GM12878 (cell line): ENCODE data around the gene SOCS1. TPM values are rescaled to one million over a fixed set of nuclear protein-coding genes. Genes with fewer than 3 reads are reported as not detected.

ENCODE experiments used
- ATAC-seq: fragments of 200-7000 bp; cut with Tn5 transposase; 3 replicates; pipeline ENCODE4 v1.9.1; 2020; ENCODE audit warnings: mild to moderate bottlenecking, moderate library complexity
- BruUV-seq: library from RNA; stranded (reverse); fragments of 400-500 nt; replicated peaks from 2 replicates; lab custom pipeline; 2021; lab: Mats Ljungman, UMichigan
- CTCF ChIA-PET: fragments of 300-600 bp; sonication (Branson Sonifier 250); formaldehyde crosslinking; extraction: SDS; loops from one replicate; lab custom pipeline; 2021; ENCODE audit warnings: inconsistent platforms; lab: Yijun Ruan, JAX
- POLR2A ChIA-PET: fragments of 350-600 bp; formaldehyde crosslinking; extraction: SDS; loops from one replicate; lab custom pipeline; 2021; ENCODE audit warnings: inconsistent platforms; lab: Charles Lee
- RAD21 ChIA-PET: fragments of 300-600 bp; sonication (Branson Sonifier 250); formaldehyde crosslinking; loops from one replicate; lab custom pipeline; 2023; ENCODE audit warnings: antibody characterized with exemption; ENCODE audit not compliant: unreplicated experiment; lab: Charles Lee
- SMC1A ChIA-PET: fragments of 300-600 bp; sonication (Branson Sonifier 250); formaldehyde crosslinking; loops from one replicate; lab custom pipeline; 2023; ENCODE audit not compliant: unreplicated experiment, uncharacterized antibody; lab: Charles Lee
- DNase-seq: peaks from one replicate; pipeline ENCODE4 v3.0.0-alpha.2; 2011; ENCODE audit warnings: low read depth, low spot score
- FAIRE-seq: peaks from 3 replicates; lab custom pipeline; 2011; peaks lifted over from hg19 to GRCh38; lab: Jason Lieb, UNC
- H2AFZ ChIP-seq: 2 replicates; pipeline ENCODE4 v1.6.0; 2011; ENCODE audit warnings: low read depth, low read length, control low read depth; ENCODE audit not compliant: control insufficient read depth
- H3K27ac ChIP-seq: 2 replicates; pipeline ENCODE4 v1.5.1; 2011; ENCODE audit warnings: control low read depth; ENCODE audit not compliant: control insufficient read depth, insufficient read depth
- H3K27me3 ChIP-seq, 2 experiments: replicated peaks in 1 of 2; 2 replicates each; pipeline versions ENCODE4 v1.6.0 to v1.6.1; 2011; ENCODE audit warnings: low read length in 1 of 2; ENCODE audit not compliant: control insufficient read depth in 2 of 2, insufficient read depth in 2 of 2
- H3K36me3 ChIP-seq, 2 experiments: 2 replicates each; pipeline ENCODE4 v1.5.1; 2011; ENCODE audit warnings: low read length in 1 of 2; ENCODE audit not compliant: control insufficient read depth in 2 of 2, insufficient read depth in 2 of 2
- H3K4me1 ChIP-seq: 2 replicates; pipeline ENCODE4 v1.6.1; 2011; ENCODE audit warnings: mild to moderate bottlenecking, low read length, moderate library complexity, mixed read lengths; ENCODE audit not compliant: control insufficient read depth, insufficient read depth
- H3K4me2 ChIP-seq: 2 replicates; pipeline ENCODE4 v1.6.0; 2011; ENCODE audit warnings: control low read depth; ENCODE audit not compliant: control insufficient read depth, insufficient read depth
- H3K4me3 ChIP-seq: fragments of 200-600 bp; sonication (generic); 2 replicates; pipeline ENCODE4 v1.5.1; 2016
- H3K79me2 ChIP-seq: 2 replicates; pipeline ENCODE4 v1.6.0; 2011; ENCODE audit warnings: low read length; ENCODE audit not compliant: control insufficient read depth, insufficient read depth
- H3K9ac ChIP-seq: 2 replicates; pipeline ENCODE4 v1.8.0; 2011; ENCODE audit warnings: low read length, control low read depth, mixed read lengths; ENCODE audit not compliant: control insufficient read depth, insufficient read depth
- H3K9me3 ChIP-seq: replicated peaks from 3 replicates; pipeline ENCODE4 v1.5.1; 2011; ENCODE audit warnings: mild to moderate bottlenecking, low read length; ENCODE audit not compliant: control insufficient read depth, insufficient read depth
- H4K20me1 ChIP-seq: 2 replicates; pipeline ENCODE4 v1.6.0; 2011; ENCODE audit not compliant: control insufficient read depth, insufficient read depth
- ASH2L ChIP-seq: fragments of 300-600, 200-600 bp; sonication (generic); IDR thresholded peaks from 2 replicates; pipeline ENCODE4 v1.6.1; 2017; ENCODE audit warnings: low read depth, mild to moderate bottlenecking, borderline replicate concordance
- E2F8 ChIP-seq: fragments of 450-650 bp; IDR thresholded peaks from 2 replicates; pipeline ENCODE4 v1.6.1; 2018; ENCODE audit warnings: mild to moderate bottlenecking, low read depth, moderate library complexity; ENCODE audit not compliant: partially characterized antibody
- HDGF ChIP-seq: fragments of 450-650 bp; IDR thresholded peaks from 2 replicates; pipeline ENCODE4 v1.6.1; 2016; ENCODE audit warnings: antibody characterized with exemption
- IRF3 ChIP-seq: fragments of 450-650 bp; IDR thresholded peaks from 2 replicates; pipeline ENCODE4 v1.6.1; 2014; ENCODE audit warnings: mild to moderate bottlenecking
- JUNB ChIP-seq: IDR thresholded peaks from 2 replicates; pipeline ENCODE4 v1.6.1; 2016; ENCODE audit warnings: antibody characterized with exemption, mild to moderate bottlenecking
- PAX8 ChIP-seq: fragments of 450-650 bp; IDR thresholded peaks from 2 replicates; pipeline ENCODE4 v1.6.1; 2017; ENCODE audit warnings: mild to moderate bottlenecking, moderate library complexity
- REST ChIP-seq: IDR thresholded peaks from 2 replicates; pipeline ENCODE4 v1.6.1; 2012; ENCODE audit warnings: mild to moderate bottlenecking, low read depth, low read length
- SIN3A ChIP-seq: IDR thresholded peaks from 2 replicates; pipeline ENCODE4 v1.6.1; 2012; ENCODE audit warnings: low read depth, low read length, improper control_type of control experiment
- SREBF1 ChIP-seq: IDR thresholded peaks from 2 replicates; pipeline ENCODE4 v1.6.1; 2012; ENCODE audit warnings: mild to moderate bottlenecking, low read length
- ZBTB4 ChIP-seq: fragments of 450-650 bp; formaldehyde crosslinking; IDR thresholded peaks from 2 replicates; pipeline ENCODE4 v1.4.0; 2022; ENCODE audit warnings: mild to moderate bottlenecking, moderate library complexity
- ZNF217 ChIP-seq: fragments of 450-650 bp; IDR thresholded peaks from 2 replicates; pipeline ENCODE4 v1.6.1; 2017; ENCODE audit warnings: antibody characterized with exemption, mild to moderate bottlenecking
- ZNF24 ChIP-seq: fragments of 450-650 bp; IDR thresholded peaks from 2 replicates; pipeline ENCODE4 v1.6.1; 2017; ENCODE audit warnings: antibody characterized with exemption, mild to moderate bottlenecking
- WGBS: methylation state at CpG from one replicate; pipeline ENCODE4 v1.1.6; 2016; ENCODE audit warnings: low lambda C conversion rate; ENCODE audit not compliant: insufficient replicate concordance, insufficient coverage; ENCODE audit errors: missing lambda C conversion rate; 5-methylcytosine and 5-hydroxymethylcytosine counted together
- in situ Hi-C: fragments of 300-500 bp; cut with MboI; formaldehyde crosslinking; loops from 9 replicates; pipeline ENCODE4 v1.14.3; 2018; ENCODE audit warnings: mixed read lengths
- intact Hi-C: fragments of 100-400 bp; cut with micrococcal nuclease; formaldehyde crosslinking; loops from one replicate; pipeline ENCODE4 v1.14.2; 2022; ENCODE audit not compliant: unreplicated experiment
- polyA plus RNA-seq, 11 experiments: library from polyadenylated mRNA; depleted of rRNA in 4 of 11; unstranded in 6 of 11; stranded (reverse) in 5 of 11; fragments of >200 nt; fragmentation: Nextera tagmentation in 4 of 11; fragmentation: Illumina TruSeq in 1 of 11; extraction: Ambion mirVana in 4 of 11; extraction: Trizol in 1 of 11; gene quantifications; 1 replicate in 1 of 11; 2 replicates in 10 of 11; pipeline versions ENCODE4 v1.2.1 to v1.2.3, GENCODE V29; 2011 to 2016; ENCODE audit warnings: inconsistent platforms in 2 of 11, missing spikeins in 2 of 11, low read depth in 1 of 11
- total RNA-seq, 4 experiments: library from RNA; depleted of rRNA in 3 of 4; stranded (reverse); fragments of >200 nt in 3 of 4; fragmentation: Illumina TruSeq in 1 of 4; extraction: Trizol in 1 of 4; gene quantifications; 2 replicates each; pipeline versions ENCODE4 v1.2.1 to v1.2.3, GENCODE V29; 2013 to 2021

The SOCS1 gene
- total and polyA plus RNA-seq, 10 of the 15 experiments (the other 5 are each of a cell fraction or from before 2014, with no cell fraction given): 0.42 to 39.8 (median 11.2) TPM

GRCh38 chr16:11289202-11289601 is 33.2 kb upstream of the SOCS1 start (continued):
- TF ChIP-seq ZBTB4 (CRISPR knock-in tag): no peak

GRCh38 chr16:11285842-11286241 is 29.8 kb upstream of the SOCS1 start:
- ChIA-PET RAD21 (interaction anchor here (0.9 to 4.0 kb wide), 7 partner anchors 12 to 94 kb away, joined by 3 to 26 read pairs (median 4); partner anchors contain the start of gene SOCS1), CTCF (interaction anchor here (0.6 to 1.6 kb wide), 6 partner anchors 11 to 303 kb away, joined by 3 to 5 read pairs (median 3); partner anchors contain the start of gene TNP2), SMC1A (interaction anchor here (0.7 to 4.3 kb wide), 9 partner anchors 11 to 69 kb away, joined by 3 to 40 read pairs (median 3); partner anchors contain the start of genes PRM3 and SOCS1), POLR2A (interaction anchor here (0.7 to 1.2 kb wide), 3 partner anchors 9 to 157 kb away, joined by 3 to 5 read pairs (median 3); no protein-coding TSS in a partner anchor)
- H3K4me2 ChIP-seq: no peak overlapping the region
- no peak overlapping the region for H2AFZ ChIP-seq
- DNase-seq (no peak), ATAC-seq (peak; percentile 46), FAIRE-seq (no peak)
- H3K27me3 ChIP-seq: no peaks in the 10 kb centered on the region
- no peaks in the 10 kb centered on the region for H3K79me2 ChIP-seq
- in situ Hi-C loops (no loop called here), intact Hi-C loops (no loop called here)
- H3K4me1 ChIP-seq: peaks cover 10% of the 10 kb centered on the region
- H3K4me3 ChIP-seq: no peak overlapping the region
- no peak overlapping the region for H3K27ac ChIP-seq
- H3K9me3 ChIP-seq: no peaks in the 10 kb centered on the region
- no peaks in the 10 kb centered on the region for H4K20me1 ChIP-seq
- H3K9ac ChIP-seq: no peak overlapping the region
- no peaks in the 10 kb centered on the region for H3K36me3 ChIP-seq
- WGBS: 92% methylated on average over 2 of the region's 2 CpGs
- BruUV-seq: no TSS peak
- TF ChIP-seq HDGF: no peak
- no peak for TF ChIP-seq SREBF1
- no peak for TF ChIP-seq E2F8
- no peak for TF ChIP-seq SIN3A
- no peak for TF ChIP-seq PAX8
- 0 out of 2 replicates have a peak, but pooled peaks have one; percentile 5 for TF ChIP-seq JUNB
- TF ChIP-seq ZNF24: 0 out of 2 replicates have a peak, but pooled peaks have one; percentile 18
- no peak for TF ChIP-seq ASH2L
- TF ChIP-seq REST: peak; percentile 57; the same call in 1 of the 2 replicates
- TF ChIP-seq IRF3: no peak
- no peak for TF ChIP-seq ZNF217
